Measurements from ENCODE around the gene NPC1.

DNA sequence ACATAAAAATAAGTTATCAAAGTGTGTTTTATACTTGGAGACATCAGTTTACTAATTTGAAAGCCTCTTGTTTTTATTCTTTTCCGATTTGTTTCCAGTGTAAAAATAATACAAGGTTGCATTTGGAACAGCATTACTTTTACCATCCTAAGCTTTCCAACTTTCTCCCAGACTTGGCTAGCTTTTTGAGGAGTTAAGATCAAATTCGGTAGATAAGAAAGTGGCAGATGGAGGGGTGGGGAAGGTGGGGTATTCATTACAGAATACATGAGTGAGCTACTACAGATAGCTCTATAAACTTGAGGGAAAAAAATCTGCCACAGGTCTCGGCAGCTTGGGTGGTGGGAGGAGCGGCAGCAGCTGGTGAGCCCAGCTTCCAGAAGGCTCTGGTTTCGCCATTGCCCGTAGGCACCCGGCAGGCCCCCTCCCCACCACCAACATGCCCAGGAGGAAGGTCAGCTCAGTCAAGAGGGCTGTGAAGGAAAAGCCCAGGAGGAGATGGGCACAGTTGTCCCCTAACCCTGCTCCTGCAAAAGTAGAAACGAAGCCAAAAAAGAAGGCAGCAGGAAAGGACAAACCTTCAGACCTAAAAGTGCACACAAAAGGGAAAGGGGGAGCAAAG lies 101.6 kb downstream of the NPC1 start:
- TF ChIP-seq, protein P1, sequence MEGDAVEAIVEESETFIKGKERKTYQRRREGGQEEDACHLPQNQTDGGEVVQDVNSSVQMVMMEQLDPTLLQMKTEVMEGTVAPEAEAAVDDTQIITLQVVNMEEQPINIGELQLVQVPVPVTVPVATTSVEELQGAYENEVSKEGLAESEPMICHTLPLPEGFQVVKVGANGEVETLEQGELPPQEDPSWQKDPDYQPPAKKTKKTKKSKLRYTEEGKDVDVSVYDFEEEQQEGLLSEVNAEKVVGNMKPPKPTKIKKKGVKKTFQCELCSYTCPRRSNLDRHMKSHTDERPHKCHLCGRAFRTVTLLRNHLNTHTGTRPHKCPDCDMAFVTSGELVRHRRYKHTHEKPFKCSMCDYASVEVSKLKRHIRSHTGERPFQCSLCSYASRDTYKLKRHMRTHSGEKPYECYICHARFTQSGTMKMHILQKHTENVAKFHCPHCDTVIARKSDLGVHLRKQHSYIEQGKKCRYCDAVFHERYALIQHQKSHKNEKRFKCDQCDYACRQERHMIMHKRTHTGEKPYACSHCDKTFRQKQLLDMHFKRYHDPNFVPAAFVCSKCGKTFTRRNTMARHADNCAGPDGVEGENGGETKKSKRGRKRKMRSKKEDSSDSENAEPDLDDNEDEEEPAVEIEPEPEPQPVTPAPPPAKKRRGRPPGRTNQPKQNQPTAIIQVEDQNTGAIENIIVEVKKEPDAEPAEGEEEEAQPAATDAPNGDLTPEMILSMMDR (IDR thresholded peaks at IDR 0.05) = no peak
- no peak for TF ChIP-seq POLR2A (IDR thresholded peaks at IDR 0.05)
